Vagina (tissue), 2 donors: Measurements from ENCODE around the gene NUDCD2. TPM values are rescaled to one million over a fixed set of nuclear protein-coding genes. Genes with fewer than 3 reads are reported as not detected.

Source experiments
- DNase-seq, 2 donors: peaks; one replicate each; pipeline ENCODE4 v3.0.0-alpha.2; 2017; ENCODE audit errors: extremely low spot score in 2 of 2
- H3K27ac ChIP-seq: fragments of 200-600 bp; sonication (generic); one replicate; pipeline ENCODE4 v1.5.1; 2019
- H3K27me3 ChIP-seq: fragments of 200-600 bp; sonication (generic); one replicate; pipeline ENCODE4 v1.5.1; 2019
- H3K36me3 ChIP-seq, 2 donors: fragments of 200-600 bp; sonication (generic); one replicate each; pipeline ENCODE4 v1.5.1; 2017 to 2019
- H3K4me1 ChIP-seq: fragments of 200-600 bp; sonication (generic); one replicate; pipeline ENCODE4 v1.5.1; 2019
- H3K4me3 ChIP-seq, 2 donors: fragments of 200-600 bp; sonication (generic); 1 replicate in 1 of 2; 2 replicates in 1 of 2; pipeline ENCODE4 v1.5.1; 2016 to 2019
- H3K9me3 ChIP-seq: fragments of 200-600 bp; sonication (generic); one replicate; pipeline ENCODE4 v1.5.1; 2019
- CTCF ChIP-seq, 3 experiments: fragments of 450-650 bp in 2 of 3; fragments of 200-600 bp in 1 of 3; sonication (generic) in 1 of 3; IDR thresholded peaks; one replicate each; pipeline ENCODE4 v1.5.1; 2017 to 2019; ENCODE audit warnings: antibody characterized with exemption in 3 of 3, mild to moderate bottlenecking in 2 of 3, moderate library complexity in 2 of 3
- POLR2A ChIP-seq, 2 donors: fragments of 450-650 bp; IDR thresholded peaks; one replicate each; pipeline ENCODE4 v1.6.1; 2017; ENCODE audit warnings: antibody characterized with exemption in 2 of 2, mild to moderate bottlenecking in 2 of 2, moderate library complexity in 2 of 2
- POLR2AphosphoS5 ChIP-seq, 2 donors: sonication (generic); formaldehyde crosslinking; IDR thresholded peaks; one replicate each; pipeline ENCODE4 v1.9.0; 2017; ENCODE audit warnings: antibody characterized with exemption in 2 of 2, mild to moderate bottlenecking in 2 of 2, low read depth in 1 of 2; ENCODE audit not compliant: insufficient read depth in 1 of 2
- intact Hi-C: fragments of 100-400 bp; cut with DNase I; formaldehyde crosslinking; loops from one replicate; pipeline ENCODE4 v1.15.1; 2023
- total RNA-seq: library from RNA; depleted of rRNA; stranded (reverse); fragments of >200 nt; gene quantifications from one replicate; pipeline ENCODE4 v1.2.3, GENCODE V29; 2016

NUDCD2 gene
- total RNA-seq, 1 donor from 2014 or later = 4.4 TPM

DNA sequence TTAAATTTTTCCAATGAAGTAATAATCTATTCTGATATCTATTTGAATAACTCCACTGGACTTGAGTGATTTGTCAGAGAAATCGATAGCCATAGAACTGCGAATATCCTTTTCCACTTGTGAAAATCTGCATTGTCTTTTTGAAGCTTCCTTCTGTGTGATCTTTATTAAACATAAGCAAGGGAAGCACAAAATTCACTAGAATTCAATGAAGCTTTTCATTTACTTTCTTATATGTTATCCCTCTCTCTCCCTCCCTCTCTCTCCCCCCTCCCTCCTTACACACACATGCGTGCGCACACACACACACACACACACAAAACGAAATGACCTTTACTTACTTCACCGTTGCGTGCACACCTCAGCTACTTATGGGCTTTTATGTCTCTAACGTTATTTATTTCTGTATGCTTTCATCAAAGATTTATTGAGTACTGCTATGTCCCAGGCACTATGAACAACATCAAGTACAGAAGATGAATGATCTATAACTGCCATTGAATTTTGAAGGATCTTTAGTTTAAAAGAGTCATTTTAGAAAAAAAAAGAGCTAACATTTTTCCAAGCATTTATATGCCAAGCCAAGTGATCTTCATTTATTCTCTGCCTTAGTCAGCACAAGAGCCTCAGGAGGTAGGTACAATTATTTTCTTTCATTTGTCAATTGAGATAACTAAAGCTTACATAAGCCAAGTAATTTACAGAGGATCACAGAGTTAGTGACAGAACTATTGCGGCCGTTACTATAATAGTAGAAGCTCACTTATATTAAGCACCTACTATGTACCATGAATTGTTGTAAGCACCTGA lies 55.3 kb downstream of the NUDCD2 start:
- H3K27ac ChIP-seq = no peak overlapping the region
- H3K9me3 ChIP-seq = no peaks in the 10 kb centered on the region
- no peak for DNase-seq
- no peak overlapping the region for H3K4me3 ChIP-seq
- H3K27me3 ChIP-seq = no peaks in the 10 kb centered on the region
- peaks cover 5% of the 10 kb centered on the region for H3K4me1 ChIP-seq
- TF ChIP-seq POLR2AphosphoS5 (IDR thresholded peaks at IDR 0.05; ENCODE audit: insufficient read depth in 1 of 2, low read depth in 1 of 2) (no peak), CTCF (IDR thresholded peaks at IDR 0.05) (no peak), POLR2A (IDR thresholded peaks at IDR 0.05) (no peak)
- intact Hi-C loops = no loop called here
- no peaks in the 10 kb centered on the region for H3K36me3 ChIP-seq

DNA sequence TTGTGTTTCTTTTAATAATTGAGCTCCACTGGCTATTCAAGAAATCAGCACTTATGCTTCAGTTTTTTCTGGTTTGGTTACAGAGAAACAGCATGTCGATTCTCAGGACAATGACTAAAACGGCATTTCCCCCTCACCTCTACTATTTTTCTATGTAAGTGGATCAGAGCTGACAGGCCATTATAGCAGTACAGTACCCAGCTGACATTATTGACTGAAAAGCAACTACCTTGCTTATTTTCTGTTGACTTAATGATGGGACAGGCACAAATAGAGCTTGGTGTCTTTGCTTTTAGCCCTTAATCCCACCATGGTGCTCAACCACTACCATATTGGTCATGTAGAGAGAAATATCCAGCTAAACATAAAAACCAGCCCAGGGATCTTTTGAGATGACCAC lies 57.9 kb downstream of the NUDCD2 start:
- no peaks in the 10 kb centered on the region for H3K27me3 ChIP-seq
- intact Hi-C loops = no loop called here
- no peaks in the 10 kb centered on the region for H3K9me3 ChIP-seq
- TF ChIP-seq POLR2AphosphoS5 (IDR thresholded peaks at IDR 0.05; ENCODE audit: insufficient read depth in 1 of 2, low read depth in 1 of 2) (no peak), CTCF (IDR thresholded peaks at IDR 0.05) (no peak), POLR2A (IDR thresholded peaks at IDR 0.05) (no peak)
- no peaks in the 10 kb centered on the region for H3K36me3 ChIP-seq
- no peak overlapping the region for H3K4me3 ChIP-seq
- H3K4me1 ChIP-seq = no peaks in the 10 kb centered on the region
- no peak overlapping the region for H3K27ac ChIP-seq
- DNase-seq = no peak

GRCh38 chr5:163401271-163401670 lies 58.6 kb downstream of the NUDCD2 start:
- Histone ChIP-seq H3K4me1 (no peaks in the 10 kb centered on the region), H3K9me3 (no peaks in the 10 kb centered on the region), H3K27me3 (no peaks in the 10 kb centered on the region), H3K4me3 (no peak overlapping the region), H3K36me3 (no peaks in the 10 kb centered on the region), H3K27ac (no peak overlapping the region)
- intact Hi-C loops = no loop called here
- TF ChIP-seq POLR2A (IDR thresholded peaks at IDR 0.05) = no peak
- TF ChIP-seq CTCF (IDR thresholded peaks at IDR 0.05) = no peak
- TF ChIP-seq POLR2AphosphoS5 (IDR thresholded peaks at IDR 0.05; ENCODE audit: insufficient read depth in 1 of 2, low read depth in 1 of 2) = no peak
- DNase-seq = no peak

- Histone ChIP-seq H3K4me3 (no peak overlapping the region), H3K4me1 (no peaks in the 10 kb centered on the region)
- intact Hi-C loops = no loop called here
Measured at GRCh38 chr5:163399923-163400322, 60.0 kb downstream of the NUDCD2 start.

More at GRCh38 chr5:163399923-163400322, 60.0 kb downstream of the NUDCD2 start:
- TF ChIP-seq CTCF (IDR thresholded peaks at IDR 0.05) (no peak), POLR2A (IDR thresholded peaks at IDR 0.05) (no peak), POLR2AphosphoS5 (IDR thresholded peaks at IDR 0.05; ENCODE audit: insufficient read depth in 1 of 2, low read depth in 1 of 2) (no peak)
- H3K27ac ChIP-seq = no peak overlapping the region
- H3K27me3 ChIP-seq = no peaks in the 10 kb centered on the region
- no peaks in the 10 kb centered on the region for H3K9me3 ChIP-seq
- DNase-seq = no peak
- no peaks in the 10 kb centered on the region for H3K36me3 ChIP-seq
